NOMO-1 treated with dmso at 0.1 percent for 144 hours (cell line): ENCODE data around the gene C16orf86.
A peak's percentile ranks its signal among the peaks of the same experiment; 100 is the strongest.

Experiments used
- DNase-seq: peaks from one replicate; lab custom pipeline; 2025; ENCODE audit not compliant: unreplicated experiment; lab: John Stamatoyannopoulos, UW

The C16orf86 gene

GRCh38 chr16:67666032-67666551 is 522 bp upstream of the C16orf86 start:
- no peak for DNase-seq

GRCh38 chr16:67667453-67667816 is 821 bp downstream of the C16orf86 start:
- DNase-seq, result no peak

- DNase-seq, result peak; percentile 95
Observed at GRCh38 chr16:67667817-67668494, 1.3 kb downstream of the C16orf86 start.

GRCh38 chr16:67668495-67669157 is 2.0 kb downstream of the C16orf86 start:
- DNase-seq, result no peak

- no peak for DNase-seq
Observed at GRCh38 chr16:67669499-67670101, 3.0 kb downstream of the C16orf86 start.

GRCh38 chr16:67672306-67672705 is 5.7 kb downstream of the C16orf86 start:
- no peak for DNase-seq

- peak; percentile 16 for DNase-seq
Observed at GRCh38 chr16:67672739-67673662, 6.4 kb downstream of the C16orf86 start.

GRCh38 chr16:67673712-67674580 is 7.3 kb downstream of the C16orf86 start:
- DNase-seq, result no peak

GRCh38 chr16:67674851-67675578 is 8.4 kb downstream of the C16orf86 start:
- no peak for DNase-seq

GRCh38 chr16:67675579-67675935 is 8.9 kb downstream of the C16orf86 start:
- DNase-seq, result no peak

GRCh38 chr16:67675999-67676398 is 9.4 kb downstream of the C16orf86 start:
- no peak for DNase-seq

GRCh38 chr16:67676516-67676915 is 9.9 kb downstream of the C16orf86 start:
- DNase-seq, result no peak

- no peak for DNase-seq
Observed at GRCh38 chr16:67676939-67677338, 10.3 kb downstream of the C16orf86 start.

GRCh38 chr16:67677712-67678111 is 11.1 kb downstream of the C16orf86 start:
- DNase-seq, result no peak

- DNase-seq, result no peak
Observed at GRCh38 chr16:67678354-67679023, 11.9 kb downstream of the C16orf86 start.

GRCh38 chr16:67679935-67680897 is 13.6 kb downstream of the C16orf86 start:
- no peak for DNase-seq

- no peak for DNase-seq
Observed at GRCh38 chr16:67683767-67684166, 17.2 kb downstream of the C16orf86 start.
